ENCODE measurements around the gene SPHK2. TPM values are rescaled to one million over a fixed set of nuclear protein-coding genes. Genes with fewer than 3 reads are reported as not detected.

The SPHK2 gene
- total RNA-seq, 6 donors from 2014 or later: 9.1 to 50.3 (median 26.8) TPM

DNA sequence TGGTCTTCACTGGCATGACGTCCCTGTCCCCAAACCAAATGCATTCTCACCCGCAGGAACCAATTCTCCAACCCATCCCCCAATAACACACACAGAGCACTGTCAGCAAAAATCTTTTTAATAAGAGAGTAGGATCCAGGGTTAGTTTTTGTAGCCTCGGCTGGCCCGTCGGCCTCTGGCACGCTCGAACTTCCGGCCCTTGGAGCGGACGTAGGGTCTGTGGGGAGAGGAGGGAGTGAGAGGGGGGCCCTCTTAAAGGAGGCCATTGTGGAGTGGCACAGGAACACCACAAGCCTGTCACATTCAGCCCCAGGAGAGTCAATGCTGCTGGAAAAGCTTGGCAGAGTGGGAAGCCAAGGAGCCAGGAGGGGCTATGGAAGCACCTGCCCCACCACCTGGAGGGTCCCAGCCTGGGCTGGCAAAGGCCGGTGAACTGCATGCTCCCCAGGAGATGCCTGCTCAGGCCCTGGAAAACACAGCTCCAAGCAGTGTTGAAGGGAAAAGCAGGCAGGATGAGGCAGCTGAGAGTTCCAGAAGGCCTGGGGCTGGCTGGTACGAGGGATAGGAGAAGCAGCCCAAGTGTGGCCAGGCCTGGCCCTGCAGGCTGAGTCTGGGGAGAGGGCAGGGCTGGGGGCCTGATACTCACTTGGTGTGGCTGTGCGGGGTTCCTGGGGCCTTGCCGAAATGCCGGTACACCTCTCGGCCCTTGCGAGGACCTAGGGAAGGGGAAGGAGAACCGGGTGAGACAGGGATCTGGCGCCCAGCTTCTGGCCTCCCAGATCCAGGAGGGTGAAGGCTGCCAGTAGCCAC is 3.9 kb upstream of the SPHK2 start:
- DNase-seq: peak in 1 of 2 donors; percentile 66
- peak overlapping the region in 1 of 4 donors; percentile 45 for H3K4me3 ChIP-seq

DNA sequence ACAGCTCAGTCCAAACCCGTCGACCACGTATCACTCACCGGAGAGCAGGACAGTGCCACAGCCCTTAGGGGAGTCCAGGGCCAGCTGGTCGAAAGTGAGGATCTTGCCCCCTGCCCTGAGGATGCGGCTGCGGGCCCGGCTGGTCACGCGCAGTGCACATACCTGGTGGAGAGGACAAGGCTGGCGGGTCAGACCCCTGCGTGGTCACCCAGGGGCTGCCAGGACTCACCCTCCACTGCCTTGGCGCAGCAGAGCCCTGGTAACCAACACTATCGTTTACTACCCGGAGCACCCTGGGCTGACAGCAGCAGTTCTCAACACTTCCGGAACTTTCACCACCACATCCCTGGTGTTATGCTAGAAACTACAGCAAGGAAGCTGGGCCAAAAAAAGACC is 3.3 kb upstream of the SPHK2 start:
- Histone ChIP-seq H3K9me3 (no peaks in the 10 kb centered on the region), H3K36me3 (peaks cover 15 to 34% (median 28%) of the 10 kb centered on the region in 4 donors), H3K27ac (peak overlapping the region; percentile 82 to 94 (median 88)), H3K4me3 (peak overlapping the region in 1 of 4 donors; percentile 88), H3K27me3 (no peaks in the 10 kb centered on the region), H3K4me1 (peaks cover 33 to 62% (median 43%) of the 10 kb centered on the region in 4 donors)
- TF ChIP-seq, protein P1, sequence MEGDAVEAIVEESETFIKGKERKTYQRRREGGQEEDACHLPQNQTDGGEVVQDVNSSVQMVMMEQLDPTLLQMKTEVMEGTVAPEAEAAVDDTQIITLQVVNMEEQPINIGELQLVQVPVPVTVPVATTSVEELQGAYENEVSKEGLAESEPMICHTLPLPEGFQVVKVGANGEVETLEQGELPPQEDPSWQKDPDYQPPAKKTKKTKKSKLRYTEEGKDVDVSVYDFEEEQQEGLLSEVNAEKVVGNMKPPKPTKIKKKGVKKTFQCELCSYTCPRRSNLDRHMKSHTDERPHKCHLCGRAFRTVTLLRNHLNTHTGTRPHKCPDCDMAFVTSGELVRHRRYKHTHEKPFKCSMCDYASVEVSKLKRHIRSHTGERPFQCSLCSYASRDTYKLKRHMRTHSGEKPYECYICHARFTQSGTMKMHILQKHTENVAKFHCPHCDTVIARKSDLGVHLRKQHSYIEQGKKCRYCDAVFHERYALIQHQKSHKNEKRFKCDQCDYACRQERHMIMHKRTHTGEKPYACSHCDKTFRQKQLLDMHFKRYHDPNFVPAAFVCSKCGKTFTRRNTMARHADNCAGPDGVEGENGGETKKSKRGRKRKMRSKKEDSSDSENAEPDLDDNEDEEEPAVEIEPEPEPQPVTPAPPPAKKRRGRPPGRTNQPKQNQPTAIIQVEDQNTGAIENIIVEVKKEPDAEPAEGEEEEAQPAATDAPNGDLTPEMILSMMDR (IDR thresholded peaks at IDR 0.05): no peak
- TF ChIP-seq EP300 (IDR thresholded peaks at IDR 0.05) (no peak), POLR2AphosphoS5 (IDR thresholded peaks at IDR 0.05) (no peak), POLR2A (IDR thresholded peaks at IDR 0.05) (no peak)
- ATAC-seq (ENCODE audit: low FRiP score in 2 of 2) (no peak), DNase-seq (peak in 1 of 2 donors; percentile 82)
- WGBS, 2 donors: 92% methylated on average over 16 of the region's 16 CpGs; no CpG with 5 or more reads in 1 of the 2 donors

More for the DNA sequence above, 3.9 kb upstream of the SPHK2 start:
- TF ChIP-seq POLR2AphosphoS5 (IDR thresholded peaks at IDR 0.05) (no peak), EP300 (IDR thresholded peaks at IDR 0.05) (no peak), POLR2A (IDR thresholded peaks at IDR 0.05) (no peak)
- TF ChIP-seq, protein P1 (IDR thresholded peaks at IDR 0.05): no peak
- Histone ChIP-seq H3K27ac (peak overlapping the region; percentile 82 to 94 (median 88)), H3K36me3 (peaks cover 15 to 32% (median 28%) of the 10 kb centered on the region in 4 donors), H3K9me3 (no peaks in the 10 kb centered on the region), H3K4me1 (peaks cover 33 to 61% (median 43%) of the 10 kb centered on the region in 4 donors), H3K27me3 (no peaks in the 10 kb centered on the region)
- no peak for ATAC-seq (ENCODE audit: low FRiP score in 2 of 2)
- 70 to 80% methylated on average over 19 of the region's 19 CpGs for WGBS, 2 donors

DNA sequence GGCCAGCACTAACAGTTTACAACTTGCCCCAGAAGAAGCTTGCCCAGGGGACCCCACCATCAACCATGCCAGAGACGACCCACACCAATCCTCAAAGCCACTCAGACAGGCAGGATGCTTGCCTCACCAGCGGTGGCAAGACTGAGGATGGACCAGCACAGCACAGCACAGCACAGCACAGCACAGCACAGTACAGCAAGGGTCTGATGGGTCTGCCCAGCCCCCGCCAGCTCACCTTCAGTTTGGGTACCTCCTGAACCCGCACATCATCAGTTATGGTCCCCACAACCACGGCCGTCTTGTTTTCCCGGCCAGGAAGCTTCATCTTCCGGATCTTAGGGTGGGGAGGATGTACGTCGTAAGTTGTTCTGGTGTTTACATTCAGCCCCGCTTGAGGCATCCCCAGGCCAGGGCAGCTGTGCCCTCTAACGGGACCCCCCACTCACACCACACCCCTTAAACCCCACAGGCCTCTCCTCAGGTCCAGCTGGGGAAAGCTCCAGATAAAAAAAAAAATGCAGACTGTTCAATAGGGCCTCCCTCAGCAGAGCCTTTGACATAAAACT is 2.7 kb upstream of the SPHK2 start:
- Histone ChIP-seq H3K36me3 (peaks cover 15 to 39% (median 28%) of the 10 kb centered on the region in 4 donors), H3K9me3 (no peaks in the 10 kb centered on the region), H3K4me3 (peak overlapping the region in 1 of 4 donors; percentile 88), H3K27ac (peak overlapping the region; percentile 84 to 94 (median 93)), H3K4me1 (peaks cover 33 to 62% (median 43%) of the 10 kb centered on the region in 4 donors), H3K27me3 (no peaks in the 10 kb centered on the region)
- WGBS, 2 donors: 55 to 80% methylated on average over 8 to 12 of the region's 12 CpGs
- ATAC-seq (ENCODE audit: low FRiP score in 2 of 2) (no peak), DNase-seq (no peak)
- TF ChIP-seq POLR2A (IDR thresholded peaks at IDR 0.05) (no peak), EP300 (IDR thresholded peaks at IDR 0.05) (no peak), POLR2AphosphoS5 (IDR thresholded peaks at IDR 0.05) (no peak)
- TF ChIP-seq, protein P1 (IDR thresholded peaks at IDR 0.05): no peak

DNA sequence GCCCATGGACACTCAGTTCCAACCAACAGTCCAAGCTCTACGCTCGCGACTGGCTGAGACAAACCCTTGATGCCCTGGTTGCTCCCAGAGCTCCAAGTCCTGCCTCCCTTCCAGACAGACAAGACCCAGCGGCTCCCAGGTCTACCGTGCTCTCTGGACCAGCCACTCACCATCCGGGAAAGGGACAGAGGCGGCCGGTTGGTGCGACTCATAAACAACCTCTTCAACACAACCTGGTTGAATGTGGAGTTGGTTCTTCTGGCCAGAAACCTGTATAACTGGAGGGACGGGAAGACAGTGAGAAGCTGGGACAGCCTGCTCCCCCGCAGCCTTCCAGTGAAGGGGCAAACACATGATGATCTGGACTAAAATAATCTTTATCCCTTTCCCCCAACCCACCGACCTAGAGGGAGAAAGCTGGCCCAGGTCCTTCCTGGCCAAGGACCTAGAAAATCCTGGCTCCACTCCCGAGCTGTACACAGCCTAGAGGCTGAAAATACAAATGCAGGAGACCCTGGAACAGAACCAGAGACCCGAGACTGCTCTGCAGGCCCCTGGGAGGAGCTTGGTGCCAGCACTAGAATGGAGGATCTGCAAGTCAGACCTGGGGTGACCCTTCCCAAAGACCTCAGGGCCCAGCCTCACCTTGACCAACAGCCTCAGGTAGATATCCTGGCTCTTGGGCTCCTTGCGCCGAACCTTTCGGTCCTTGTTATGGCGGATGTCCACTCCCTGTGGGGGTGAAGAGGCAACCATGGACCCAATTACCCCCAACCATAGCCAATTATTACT is 2.0 kb upstream of the SPHK2 start:
- TF ChIP-seq, protein P1 (IDR thresholded peaks at IDR 0.05): no peak
- TF ChIP-seq EP300 (IDR thresholded peaks at IDR 0.05): no peak
- TF ChIP-seq POLR2AphosphoS5 (IDR thresholded peaks at IDR 0.05): no peak
- no peak for TF ChIP-seq POLR2A (IDR thresholded peaks at IDR 0.05)
- peak overlapping the region; percentile 84 to 94 (median 93) for H3K27ac ChIP-seq
- peaks cover 15 to 40% (median 28%) of the 10 kb centered on the region in 4 donors for H3K36me3 ChIP-seq
- H3K9me3 ChIP-seq: no peaks in the 10 kb centered on the region
- no peaks in the 10 kb centered on the region for H3K27me3 ChIP-seq
- no peak for ATAC-seq (ENCODE audit: low FRiP score in 2 of 2)
- DNase-seq: no peak
- 53 to 60% methylated on average over 15 to 18 of the region's 18 CpGs for WGBS, 2 donors
- peak overlapping the region in 3 of 4 donors; percentile 63 to 88 (median 71) for H3K4me3 ChIP-seq
- H3K4me1 ChIP-seq: peaks cover 33 to 68% (median 43%) of the 10 kb centered on the region in 4 donors

All from upper lobe of left lung (tissue), 6 donors.